Pancreas (tissue), 10 donors: ENCODE data around the gene TCF3. TPM values are rescaled to one million over a fixed set of nuclear protein-coding genes. Genes with fewer than 3 reads are reported as not detected.

Source experiments
- ATAC-seq, 4 donors: fragments of 200-7000 bp; cut with Tn5 transposase; one replicate each; pipeline versions ENCODE4 v1.8.0 to v1.9.1; 2020; ENCODE audit warnings: mild to moderate bottlenecking in 4 of 4, moderate library complexity in 4 of 4
- DNase-seq, 6 donors: peaks; one replicate each; pipeline ENCODE4 v3.0.0-alpha.2; 2020
- FAIRE-seq: peaks from 2 replicates; lab custom pipeline; 2012; peaks lifted over from hg19 to GRCh38; lab: Jason Lieb, UNC
- H3K27ac ChIP-seq, 4 donors: fragments of 200-600 bp; sonication (generic); 1 replicate in 3 of 4; 2 replicates in 1 of 4; pipeline versions ENCODE4 v1.5.0 to v1.8.0; 2020
- H3K27me3 ChIP-seq, 4 donors: fragments of 200-600 bp; one replicate each; pipeline ENCODE4 v1.8.0; 2021
- H3K36me3 ChIP-seq, 3 donors: fragments of 200-600 bp; sonication (generic) in 1 of 3; one replicate each; pipeline versions ENCODE4 v1.5.0 to v1.8.0; 2020 to 2021
- H3K4me1 ChIP-seq, 3 donors: fragments of 200-600 bp; one replicate each; pipeline ENCODE4 v1.8.0; 2021
- H3K4me3 ChIP-seq, 4 donors: fragments of 200-600 bp; sonication (generic) in 2 of 4; one replicate each; pipeline versions ENCODE4 v1.5.0 to v1.8.0; 2020 to 2021
- H3K9me3 ChIP-seq, 4 donors: fragments of 200-600 bp; one replicate each; pipeline ENCODE4 v1.8.0; 2021
- WGBS, 2 donors: extraction: QIAGEN DNeasy Blood & Tissue Kit; methylation state at CpG; one replicate each; pipeline ENCODE4 v1.1.7; 2013; 5-methylcytosine and 5-hydroxymethylcytosine counted together
- intact Hi-C, 3 donors: fragments of 100-400 bp; cut with DNase I; formaldehyde crosslinking; loops; one replicate each; pipeline versions ENCODE4 v1.11.1 to v1.14.2; 2022
- polyA plus RNA-seq, 2 donors: library from polyadenylated mRNA; stranded (reverse); fragments of 200-250 nt; gene quantifications; one replicate each; pipeline ENCODE4 v1.2.3, GENCODE V29; 2013
- total RNA-seq, 6 donors: library from RNA; stranded (reverse); fragmentation: NEBNext Ultra II Directional in 4 of 6; extraction: Animal tissue kit (Norgen Biotek cat#: 25700) in 4 of 6; gene quantifications; one replicate each; pipeline versions ENCODE4 v1.2.1 to v1.2.4, GENCODE V29; 2021 to 2023
- TF ChIP-seq, protein P1 (sequence below), 4 donors: fragments of 200-600 bp; sonication (generic) in 3 of 4; IDR thresholded peaks; one replicate each; pipeline versions ENCODE4 v1.5.0 to v1.8.0; 2021; ENCODE audit warnings: antibody characterized with exemption in 4 of 4
- donor health status: healthy with polysubstance abuse.
- donor health status: DM: no; HTN: no; CAD: no; lungs with moderate emphysema.
- donor health status: DM: no; HTN: no; CAD: no.
- donor health status: control.
- donor health status: control.
- donor health status: Bipolar disorder and iron deficiency.
- donor health status: DM: yes; HTN: yes; CAD: no.
- donor health status: DM: no; HTN: no; CAD: no.
- donor health status: DM: no; HTN: no; CAD: no.
- donor health status: DM: yes; HTN: yes; CAD: no.

TCF3 gene
- total RNA-seq (10 to 100 TPM; 19.8 to 41.9 (median 24.8) TPM), polyA plus RNA-seq (10 to 100 TPM; 32.3 to 32.4 TPM)

DNA sequence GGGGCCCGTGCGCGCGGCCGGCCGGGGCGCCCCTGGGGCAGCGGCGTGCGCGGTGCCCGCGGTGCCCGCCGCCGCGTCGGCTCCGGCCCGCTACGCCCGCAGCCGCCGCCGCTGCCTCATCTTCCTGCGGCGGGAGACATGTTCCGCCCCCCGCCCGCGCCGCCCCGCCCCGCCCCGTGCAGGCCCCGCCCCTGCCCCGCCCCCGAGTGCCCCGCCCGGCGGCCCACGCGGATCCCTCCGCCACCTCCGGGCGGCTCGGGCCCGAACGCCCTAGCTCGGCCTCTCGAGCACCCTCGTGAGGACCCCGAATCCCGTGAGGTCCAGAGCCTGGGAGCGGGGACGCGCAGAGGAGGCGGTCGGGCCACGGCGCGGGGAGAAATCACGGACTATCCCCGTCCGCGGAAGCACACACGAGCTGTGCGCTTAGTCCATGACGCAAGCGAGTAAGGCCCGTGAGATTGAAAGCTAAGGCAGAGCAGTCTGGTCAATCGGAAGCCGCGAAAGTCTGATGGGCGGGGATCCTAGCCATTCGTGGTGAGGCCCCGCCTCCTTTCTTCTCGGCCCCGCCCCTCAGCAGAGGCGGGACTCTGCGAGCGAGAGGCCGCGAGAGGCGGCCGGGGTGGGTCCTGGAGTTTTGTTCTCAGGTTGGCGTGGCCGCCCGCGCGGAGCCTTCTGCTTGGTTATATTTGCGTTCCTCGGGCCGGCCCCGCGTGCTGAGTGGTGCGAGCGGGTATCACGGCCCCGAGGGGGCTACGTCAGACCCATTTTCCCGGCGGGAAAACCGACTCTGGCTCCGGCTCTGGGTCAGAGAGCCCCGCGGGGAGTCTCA lies at the start of gene TCF3:
Gene TCF3 (minus strand): TSS at position 145 of the 829 bp plus-strand sequence. CDS start 2,367 bp downstream, outside the sequence.
- peak within 1 kb of the TSS; percentile 99 to 100 (median 99) for H3K27ac ChIP-seq
- ATAC-seq (peak; percentile 96 to 99 (median 96)), FAIRE-seq (peak; percentile 98), DNase-seq (peak; percentile 97 to 99 (median 98))
- H3K27me3 ChIP-seq, result no peaks in the 10 kb centered on the region
- WGBS, 2 donors, result 0% methylated on average over 70 to 107 of the region's 107 CpGs
- H3K4me3 ChIP-seq, result peak within 1 kb of the TSS; percentile 58 to 94 (median 90)
- peaks cover 0 to 4% (median 0%) of the 10 kb centered on the region in 3 donors for H3K4me1 ChIP-seq
- H3K36me3 ChIP-seq, result no peaks in the 10 kb centered on the region
- TF ChIP-seq, protein P1, sequence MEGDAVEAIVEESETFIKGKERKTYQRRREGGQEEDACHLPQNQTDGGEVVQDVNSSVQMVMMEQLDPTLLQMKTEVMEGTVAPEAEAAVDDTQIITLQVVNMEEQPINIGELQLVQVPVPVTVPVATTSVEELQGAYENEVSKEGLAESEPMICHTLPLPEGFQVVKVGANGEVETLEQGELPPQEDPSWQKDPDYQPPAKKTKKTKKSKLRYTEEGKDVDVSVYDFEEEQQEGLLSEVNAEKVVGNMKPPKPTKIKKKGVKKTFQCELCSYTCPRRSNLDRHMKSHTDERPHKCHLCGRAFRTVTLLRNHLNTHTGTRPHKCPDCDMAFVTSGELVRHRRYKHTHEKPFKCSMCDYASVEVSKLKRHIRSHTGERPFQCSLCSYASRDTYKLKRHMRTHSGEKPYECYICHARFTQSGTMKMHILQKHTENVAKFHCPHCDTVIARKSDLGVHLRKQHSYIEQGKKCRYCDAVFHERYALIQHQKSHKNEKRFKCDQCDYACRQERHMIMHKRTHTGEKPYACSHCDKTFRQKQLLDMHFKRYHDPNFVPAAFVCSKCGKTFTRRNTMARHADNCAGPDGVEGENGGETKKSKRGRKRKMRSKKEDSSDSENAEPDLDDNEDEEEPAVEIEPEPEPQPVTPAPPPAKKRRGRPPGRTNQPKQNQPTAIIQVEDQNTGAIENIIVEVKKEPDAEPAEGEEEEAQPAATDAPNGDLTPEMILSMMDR (IDR thresholded peaks at IDR 0.05), result no peak
- intact Hi-C loops, result loop anchor here in 1 of 3 donors (10.0 kb wide), 1 partner anchor 88 kb away; the partner anchor contains the start of gene MEX3D
- H3K9me3 ChIP-seq, result no peaks in the 10 kb centered on the region

GRCh38 chr19:1700733-1701663 lies 48.6 kb upstream of the TCF3 start:
- DNase-seq, result no peak
- Histone ChIP-seq H3K27ac (no peak overlapping the region), H3K27me3 (peaks cover 0 to 15% (median 0%) of the 10 kb centered on the region in 4 donors), H3K9me3 (no peaks in the 10 kb centered on the region), H3K36me3 (no peaks in the 10 kb centered on the region), H3K4me3 (no peak overlapping the region), H3K4me1 (no peaks in the 10 kb centered on the region)
- intact Hi-C loops, result no loop called here
- no peak for FAIRE-seq
- TF ChIP-seq, protein P1 (IDR thresholded peaks at IDR 0.05), result no peak
- no peak for ATAC-seq
- 9 to 13% methylated on average over 25 to 26 of the region's 26 CpGs for WGBS, 2 donors

DNA sequence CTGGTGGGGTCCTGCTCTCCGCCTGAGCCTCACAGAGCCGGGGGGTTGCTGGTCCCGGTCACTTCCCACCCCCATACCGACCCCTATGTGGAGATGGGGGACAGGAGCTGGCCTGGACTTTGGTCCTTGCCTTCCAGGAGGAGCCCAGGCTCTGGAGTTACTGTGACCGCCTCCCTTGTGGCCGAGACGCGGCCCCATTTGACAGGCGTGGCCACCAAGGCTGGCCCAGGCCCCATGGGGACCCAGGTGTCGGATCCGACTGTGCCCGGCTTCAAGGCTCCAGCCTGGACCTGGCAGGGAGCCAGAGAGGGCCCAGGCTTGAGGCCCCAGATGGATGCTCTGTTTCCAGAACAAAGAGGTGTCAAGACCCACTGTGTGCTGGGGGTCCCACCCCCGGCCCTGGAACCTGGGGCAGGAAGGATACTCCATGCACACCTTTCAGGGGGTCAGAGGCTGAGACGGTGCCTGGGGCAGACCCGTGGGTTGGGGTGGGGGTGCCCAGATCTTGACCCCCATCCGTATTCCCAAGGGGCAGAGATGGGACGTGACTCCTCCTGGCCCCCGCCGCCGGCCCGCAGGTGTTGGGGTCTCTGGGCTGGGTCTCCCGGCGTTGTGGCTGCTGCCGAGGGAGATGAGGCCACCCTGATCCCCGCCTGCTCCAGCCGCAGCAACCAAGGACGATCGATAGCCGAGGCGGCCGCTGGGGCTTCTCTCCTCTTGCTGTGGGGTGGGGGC lies 47.8 kb upstream of the TCF3 start:
- FAIRE-seq (no peak), ATAC-seq (peak in 2 of 4 donors; percentile 35 to 41), DNase-seq (no peak)
- Histone ChIP-seq H3K27ac (no peak overlapping the region), H3K4me3 (no peak overlapping the region), H3K4me1 (no peaks in the 10 kb centered on the region), H3K36me3 (no peaks in the 10 kb centered on the region), H3K9me3 (no peaks in the 10 kb centered on the region), H3K27me3 (peaks cover 0 to 15% (median 0%) of the 10 kb centered on the region in 4 donors)
- TF ChIP-seq, protein P1 (IDR thresholded peaks at IDR 0.05), result no peak
- WGBS, 2 donors, result 16% methylated on average over 31 of the region's 31 CpGs
- intact Hi-C loops, result no loop called here

DNA sequence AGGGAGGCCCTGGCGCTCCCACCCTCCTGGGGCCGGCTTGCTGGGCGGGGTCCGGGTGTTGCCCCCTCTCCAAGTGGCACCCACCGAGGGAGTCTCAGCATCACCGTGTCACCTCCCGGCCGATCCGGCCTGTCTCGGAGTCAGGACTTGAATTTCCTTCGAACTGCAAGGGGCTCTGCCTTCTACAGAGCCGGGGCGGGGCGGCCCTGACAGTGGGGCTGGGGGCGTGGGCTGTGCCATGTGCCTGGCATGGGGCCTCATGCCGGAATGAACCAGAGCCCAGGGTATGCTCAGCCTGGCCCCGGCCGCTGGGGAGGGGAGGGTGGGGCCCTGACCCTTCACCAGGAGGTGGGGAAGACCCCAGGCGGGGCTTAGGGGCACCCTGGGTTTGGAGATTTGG lies 47.0 kb upstream of the TCF3 start:
- no peak overlapping the region for H3K4me3 ChIP-seq
- FAIRE-seq (no peak), ATAC-seq (no peak), DNase-seq (no peak)
- H3K9me3 ChIP-seq, result no peaks in the 10 kb centered on the region
- H3K27me3 ChIP-seq, result peaks cover 0 to 15% (median 0%) of the 10 kb centered on the region in 4 donors
- 65 to 78% methylated on average over 19 of the region's 19 CpGs for WGBS, 2 donors
- H3K4me1 ChIP-seq, result no peaks in the 10 kb centered on the region
- TF ChIP-seq, protein P1 (IDR thresholded peaks at IDR 0.05), result no peak
- no peak overlapping the region for H3K27ac ChIP-seq
- H3K36me3 ChIP-seq, result no peaks in the 10 kb centered on the region
- intact Hi-C loops, result no loop called here
